GM21737 (cell line): ENCODE results near the gene ST7.
"Not testable (repeated sequence)": the region's sequence is repeated elsewhere in the genome, so short reads cannot be mapped to it uniquely, and the experiment has no call there.

ENCODE experiments used
- ATAC-seq: cut with Tn5 transposase; IDR thresholded peaks from one replicate; pipeline ENCODE4 v1.9.1; 2021; ENCODE audit warnings: mild to moderate bottlenecking, moderate library complexity; ENCODE audit not compliant: unreplicated experiment

The ST7 gene

GRCh38 chr7:117216010-117216409, 262.7 kb downstream of the ST7 start:
- no peak for ATAC-seq

- no peak for ATAC-seq
Measured at GRCh38 chr7:117216436-117217069, 263.3 kb downstream of the ST7 start.

- no peak for ATAC-seq
Measured at GRCh38 chr7:117217106-117218035, 264.1 kb downstream of the ST7 start.

GRCh38 chr7:117218700-117219099, 265.4 kb downstream of the ST7 start:
- no peak for ATAC-seq

GRCh38 chr7:117219485-117219884, 266.2 kb downstream of the ST7 start:
- ATAC-seq: no peak

GRCh38 chr7:117220836-117221235, 267.5 kb downstream of the ST7 start:
- ATAC-seq: no peak

- no peak for ATAC-seq
Measured at GRCh38 chr7:117225536-117225935, 272.2 kb downstream of the ST7 start.

GRCh38 chr7:117227091-117227490, 273.8 kb downstream of the ST7 start:
- no peak for ATAC-seq

- no peak for ATAC-seq
Measured at GRCh38 chr7:117229350-117229749, 276.0 kb downstream of the ST7 start.

- ATAC-seq: no peak
Measured at GRCh38 chr7:117230276-117231046, 277.2 kb downstream of the ST7 start.

- no peak for ATAC-seq
Measured at GRCh38 chr7:117231047-117231359, 277.7 kb downstream of the ST7 start.

GRCh38 chr7:117237646-117238045, 284.3 kb downstream of the ST7 start:
- no peak for ATAC-seq

- ATAC-seq: no peak
Measured at GRCh38 chr7:117238472-117238871, 285.2 kb downstream of the ST7 start.

GRCh38 chr7:117238937-117239336, 285.6 kb downstream of the ST7 start:
- ATAC-seq: no peak

- no peak for ATAC-seq
Measured at GRCh38 chr7:117241088-117241487, 287.8 kb downstream of the ST7 start.

- no peak for ATAC-seq
Measured at GRCh38 chr7:117243390-117243789, 290.1 kb downstream of the ST7 start.

GRCh38 chr7:117245703-117246102, 292.4 kb downstream of the ST7 start:
- ATAC-seq: not testable (repeated sequence)

GRCh38 chr7:117247809-117248208, 294.5 kb downstream of the ST7 start:
- ATAC-seq: no peak

- no peak for ATAC-seq
Measured at GRCh38 chr7:117248829-117249228, 295.5 kb downstream of the ST7 start.

- ATAC-seq: no peak
Measured at GRCh38 chr7:117249696-117250095, 296.4 kb downstream of the ST7 start.

GRCh38 chr7:117250245-117250644, 296.9 kb downstream of the ST7 start:
- no peak for ATAC-seq

GRCh38 chr7:117250801-117251200, 297.5 kb downstream of the ST7 start:
- ATAC-seq: no peak
